Natural killer cell (primary cell): ENCODE measurements around the gene LETM1. TPM values are rescaled to one million over a fixed set of nuclear protein-coding genes. Genes with fewer than 3 reads are reported as not detected.
"Not testable (repeated sequence)": the region's sequence is repeated elsewhere in the genome, so short reads cannot be mapped to it uniquely, and the experiment has no call there.

Experiments used
- ATAC-seq, 3 donors: fragments of 150-1000 bp in 2 of 3; fragments of 200-7000 bp in 1 of 3; cut with Tn5 transposase; 1 replicate in 1 of 3; 2 replicates in 2 of 3; pipeline ENCODE4 v1.10.0; 2021; ENCODE audit warnings: mild to moderate bottlenecking in 2 of 3, moderate library complexity in 2 of 3
- DNase-seq, 2 donors: peaks; one replicate each; pipeline versions ENCODE4 v3.0.0 to v3.0.0-alpha.2; 2013 to 2021; ENCODE audit warnings: mixed read lengths in 1 of 2
- H3K27ac ChIP-seq: one replicate; pipeline ENCODE4 v1.5.1; 2013; ENCODE audit warnings: mild to moderate bottlenecking, low read length
- H3K27me3 ChIP-seq: one replicate; pipeline ENCODE4 v1.6.1; 2013; ENCODE audit warnings: low read length; ENCODE audit not compliant: control insufficient read depth, insufficient read depth
- H3K36me3 ChIP-seq: one replicate; pipeline ENCODE4 v1.6.1; 2013; ENCODE audit warnings: low read length; ENCODE audit not compliant: control insufficient read depth, insufficient read depth
- H3K4me1 ChIP-seq: one replicate; pipeline ENCODE4 v1.6.1; 2013; ENCODE audit warnings: low read length; ENCODE audit not compliant: control insufficient read depth, insufficient read depth
- H3K4me3 ChIP-seq: one replicate; pipeline ENCODE4 v1.5.1; 2013; ENCODE audit warnings: low read length
- H3K9me3 ChIP-seq: one replicate; pipeline ENCODE4 v1.6.1; 2013; ENCODE audit warnings: low read length; ENCODE audit not compliant: control insufficient read depth, insufficient read depth
- H3K27ac Mint-ChIP-seq, 2 donors: one replicate each; pipeline ENCODE4 v1.8.0; 2022; ENCODE audit warnings: mild to moderate bottlenecking in 2 of 2, mixed read lengths in 2 of 2, moderate library complexity in 1 of 2
- H3K27me3 Mint-ChIP-seq, 2 donors: one replicate each; pipeline ENCODE4 v1.8.0; 2022; ENCODE audit warnings: low read depth in 2 of 2, mixed read lengths in 2 of 2
- H3K36me3 Mint-ChIP-seq: one replicate; pipeline ENCODE4 v1.8.0; 2022; ENCODE audit warnings: mixed read lengths
- H3K4me1 Mint-ChIP-seq, 2 donors: one replicate each; pipeline ENCODE4 v1.8.0; 2022; ENCODE audit warnings: mixed read lengths in 2 of 2
- H3K4me3 Mint-ChIP-seq: one replicate; pipeline ENCODE4 v1.8.0; 2022; ENCODE audit warnings: mild to moderate bottlenecking, moderate library complexity, mixed read lengths
- H3K9me3 Mint-ChIP-seq, 2 donors: one replicate each; pipeline ENCODE4 v1.8.0; 2022; ENCODE audit warnings: mixed read lengths in 2 of 2
- WGBS: methylation state at CpG from one replicate; pipeline ENCODE4 v1.1.7; 2013; ENCODE audit warnings: missing lambda C conversion rate; ENCODE audit not compliant: insufficient coverage; 5-methylcytosine and 5-hydroxymethylcytosine counted together
- intact Hi-C: fragments of 100-400 bp; cut with micrococcal nuclease; formaldehyde crosslinking; loops from one replicate; pipeline ENCODE4 v1.14.2; 2022
- total RNA-seq, 4 donors: library from RNA; stranded (reverse); fragments of 120-200 nt in 1 of 4; gene quantifications; one replicate each; pipeline versions ENCODE4 v1.2.3 to v1.2.4, GENCODE V29; 2013 to 2022
- TF ChIP-seq, protein P1 (sequence below): fragments of 200-600 bp; IDR thresholded peaks from one replicate; pipeline ENCODE4 v1.8.0; 2022; ENCODE audit warnings: antibody characterized with exemption

LETM1 gene
- total RNA-seq, 3 donors from 2014 or later (not counting 1 experiment from before 2014, with no cell fraction given): 40.4 to 56.5 (median 55.7) TPM

DNA sequence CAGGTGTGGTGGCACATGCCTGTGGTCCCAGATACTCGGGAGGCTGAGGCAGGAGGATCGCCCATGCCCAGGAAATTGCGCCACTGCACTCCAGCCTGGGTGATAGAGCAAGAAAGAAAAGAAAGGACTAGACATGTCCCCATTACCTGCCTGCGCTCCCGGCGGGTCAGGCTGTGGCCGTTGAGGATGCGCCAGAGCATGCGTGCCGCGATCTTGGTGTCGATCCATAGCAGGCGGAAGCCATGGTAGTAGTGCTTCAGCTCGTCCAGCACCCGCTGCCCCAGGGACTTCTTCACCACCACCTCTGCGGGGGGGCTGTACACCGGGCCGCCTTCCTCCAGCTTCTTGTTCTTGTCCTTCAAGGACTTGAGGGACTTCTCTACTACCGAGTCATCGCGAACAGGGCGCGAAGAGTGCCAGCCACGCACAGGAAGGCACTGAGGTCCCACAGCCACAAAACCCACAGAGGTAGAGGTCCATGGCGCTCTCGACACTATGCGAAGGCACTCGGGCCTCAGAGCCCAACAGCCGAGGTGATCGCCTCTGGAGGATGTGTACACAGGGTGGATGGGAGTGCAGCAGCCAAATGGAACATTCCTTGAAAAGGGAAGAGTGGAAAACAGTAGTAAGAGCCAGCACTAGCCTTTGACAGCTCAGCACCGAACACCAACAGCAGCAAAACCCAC is 14.6 kb downstream of the LETM1 start:
- H3K4me1 ChIP-seq: peaks cover 6% of the 10 kb centered on the region
- H3K9me3 ChIP-seq: no peaks in the 10 kb centered on the region
- DNase-seq (no peak), ATAC-seq (no peak)
- H3K27ac ChIP-seq: no peak overlapping the region
- H3K27me3 Mint-ChIP-seq: no peaks in the 10 kb centered on the region
- H3K4me3 Mint-ChIP-seq: no peak overlapping the region
- H3K4me1 Mint-ChIP-seq: peaks cover 23 to 25% of the 10 kb centered on the region in 2 donors
- intact Hi-C loops: no loop called here
- 68% methylated on average over 31 of the region's 31 CpGs for WGBS
- H3K36me3 ChIP-seq: peaks cover 50% of the 10 kb centered on the region
- no peak overlapping the region for H3K4me3 ChIP-seq
- H3K27ac Mint-ChIP-seq: no peak overlapping the region
- peaks cover 7% of the 10 kb centered on the region for H3K36me3 Mint-ChIP-seq
- TF ChIP-seq, protein P1, sequence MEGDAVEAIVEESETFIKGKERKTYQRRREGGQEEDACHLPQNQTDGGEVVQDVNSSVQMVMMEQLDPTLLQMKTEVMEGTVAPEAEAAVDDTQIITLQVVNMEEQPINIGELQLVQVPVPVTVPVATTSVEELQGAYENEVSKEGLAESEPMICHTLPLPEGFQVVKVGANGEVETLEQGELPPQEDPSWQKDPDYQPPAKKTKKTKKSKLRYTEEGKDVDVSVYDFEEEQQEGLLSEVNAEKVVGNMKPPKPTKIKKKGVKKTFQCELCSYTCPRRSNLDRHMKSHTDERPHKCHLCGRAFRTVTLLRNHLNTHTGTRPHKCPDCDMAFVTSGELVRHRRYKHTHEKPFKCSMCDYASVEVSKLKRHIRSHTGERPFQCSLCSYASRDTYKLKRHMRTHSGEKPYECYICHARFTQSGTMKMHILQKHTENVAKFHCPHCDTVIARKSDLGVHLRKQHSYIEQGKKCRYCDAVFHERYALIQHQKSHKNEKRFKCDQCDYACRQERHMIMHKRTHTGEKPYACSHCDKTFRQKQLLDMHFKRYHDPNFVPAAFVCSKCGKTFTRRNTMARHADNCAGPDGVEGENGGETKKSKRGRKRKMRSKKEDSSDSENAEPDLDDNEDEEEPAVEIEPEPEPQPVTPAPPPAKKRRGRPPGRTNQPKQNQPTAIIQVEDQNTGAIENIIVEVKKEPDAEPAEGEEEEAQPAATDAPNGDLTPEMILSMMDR: no peak
- no peaks in the 10 kb centered on the region for H3K9me3 Mint-ChIP-seq
- no peaks in the 10 kb centered on the region for H3K27me3 ChIP-seq

DNA sequence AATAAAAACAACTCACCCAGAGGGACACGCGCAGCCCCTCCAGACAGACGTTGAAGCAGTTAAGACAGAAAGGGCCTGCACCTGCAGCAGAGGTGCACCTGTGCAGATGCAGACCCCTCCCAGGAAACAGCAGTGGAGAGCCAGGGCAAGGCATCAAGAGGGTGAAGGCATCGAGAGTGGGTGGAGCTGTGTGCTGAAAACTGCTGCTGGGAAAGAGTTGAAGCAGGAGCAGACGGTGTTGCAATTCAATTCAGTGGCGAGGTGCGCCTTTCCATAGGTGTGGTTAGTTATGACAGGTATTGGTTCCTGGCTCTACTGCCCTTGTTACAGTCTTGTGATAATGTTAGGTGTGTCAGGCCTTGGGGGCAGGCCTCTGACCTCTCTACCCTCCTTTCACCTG is 16.7 kb downstream of the LETM1 start:
- Histone ChIP-seq H3K4me1 (peaks cover 7% of the 10 kb centered on the region), H3K36me3 (peaks cover 56% of the 10 kb centered on the region), H3K4me3 (no peak overlapping the region), H3K27ac (no peak overlapping the region), H3K27me3 (no peaks in the 10 kb centered on the region), H3K9me3 (no peaks in the 10 kb centered on the region)
- 82% methylated on average over 7 of the region's 7 CpGs for WGBS
- ATAC-seq (no peak), DNase-seq (no peak)
- Mint-ChIP-seq H3K27ac (peak overlapping the region in 1 of 2 donors; percentile 30), H3K4me3 (no peak overlapping the region), H3K4me1 (peaks cover 25 to 27% of the 10 kb centered on the region in 2 donors), H3K36me3 (peaks cover 7% of the 10 kb centered on the region), H3K27me3 (no peaks in the 10 kb centered on the region), H3K9me3 (no peaks in the 10 kb centered on the region)
- intact Hi-C loops: no loop called here
- TF ChIP-seq, protein P1: no peak

DNA sequence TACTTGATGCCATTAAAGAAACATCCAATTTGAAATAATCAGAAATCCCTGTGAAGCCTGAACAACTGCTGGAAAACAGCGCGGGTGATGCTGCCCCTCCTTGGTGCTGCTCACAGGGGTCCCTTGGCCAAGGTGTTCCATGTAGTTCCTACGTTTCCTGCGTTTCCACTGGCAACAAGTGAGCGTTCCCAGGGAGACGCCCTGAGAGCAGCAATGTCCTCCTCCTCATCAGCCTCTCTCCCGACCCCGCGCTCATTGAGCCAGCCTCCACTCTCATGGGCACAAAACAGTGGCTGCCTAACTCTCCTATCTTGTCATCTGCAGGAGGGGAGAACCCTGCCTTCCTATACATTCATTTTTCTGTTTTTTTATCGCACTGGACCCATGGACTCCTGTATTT is 18.9 kb downstream of the LETM1 start:
- H3K4me3 Mint-ChIP-seq: no peak overlapping the region
- Histone ChIP-seq H3K9me3 (no peaks in the 10 kb centered on the region), H3K27me3 (no peaks in the 10 kb centered on the region), H3K4me3 (no peak overlapping the region), H3K4me1 (peaks cover 18% of the 10 kb centered on the region), H3K27ac (no peak overlapping the region), H3K36me3 (peaks cover 61% of the 10 kb centered on the region)
- intact Hi-C loops: no loop called here
- peaks cover 11 to 17% of the 10 kb centered on the region in 2 donors for H3K4me1 Mint-ChIP-seq
- ATAC-seq (no peak), DNase-seq (no peak)
- TF ChIP-seq, protein P1: no peak
- H3K27me3 Mint-ChIP-seq: no peaks in the 10 kb centered on the region
- H3K9me3 Mint-ChIP-seq: no peaks in the 10 kb centered on the region
- H3K36me3 Mint-ChIP-seq: peaks cover 7% of the 10 kb centered on the region
- H3K27ac Mint-ChIP-seq: no peak overlapping the region
- 98% methylated on average over 10 of the region's 10 CpGs for WGBS

DNA sequence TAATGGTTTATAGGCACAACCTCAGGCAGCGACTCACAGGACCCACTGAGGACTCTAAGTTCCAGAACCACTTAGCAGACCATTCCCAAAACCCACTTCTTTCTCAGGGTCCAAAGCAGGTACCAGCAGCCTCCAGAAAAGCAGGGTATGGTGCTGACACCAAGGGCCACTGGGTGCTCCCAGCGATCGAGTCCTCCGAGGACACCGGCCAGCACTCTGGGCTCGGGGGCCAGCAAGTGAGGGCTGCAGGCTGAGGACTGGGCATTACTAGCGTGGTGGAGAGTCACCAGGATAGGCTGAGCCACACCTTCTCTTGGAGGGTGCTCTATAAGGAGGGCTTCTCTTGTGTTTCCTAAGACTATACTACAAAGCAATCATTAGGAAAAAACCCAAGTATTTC is 19.3 kb downstream of the LETM1 start:
- no peak overlapping the region for H3K27ac Mint-ChIP-seq
- peaks cover 63% of the 10 kb centered on the region for H3K36me3 ChIP-seq
- H3K36me3 Mint-ChIP-seq: peaks cover 7% of the 10 kb centered on the region

DNA sequence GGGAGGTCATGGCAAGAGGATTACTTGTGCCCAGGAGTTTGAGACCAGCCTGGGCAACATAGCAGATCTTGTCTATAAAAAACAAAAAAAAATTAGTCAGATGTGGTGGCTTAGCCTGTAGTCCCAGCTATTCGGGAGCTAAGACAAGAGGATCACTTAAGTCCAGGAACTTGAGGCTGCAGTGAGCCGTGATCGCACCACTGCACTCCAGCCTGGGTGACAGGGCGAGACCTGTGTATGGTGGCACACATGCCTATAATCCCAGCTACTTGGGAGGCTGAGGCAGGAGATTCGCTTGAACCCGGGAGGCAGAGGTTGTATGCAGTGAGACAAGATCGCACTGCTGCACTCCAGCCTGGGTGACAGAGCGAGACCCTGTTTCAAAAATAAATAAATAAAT is 20.1 kb downstream of the LETM1 start:
- H3K9me3 ChIP-seq, H3K4me3 ChIP-seq, ATAC-seq, H3K27me3 Mint-ChIP-seq, DNase-seq, H3K36me3 Mint-ChIP-seq, H3K4me3 Mint-ChIP-seq, H3K4me1 Mint-ChIP-seq, intact Hi-C loops, H3K9me3 Mint-ChIP-seq, H3K27me3 ChIP-seq, H3K27ac Mint-ChIP-seq, H3K27ac ChIP-seq: not testable (repeated sequence)
- H3K4me1 ChIP-seq: peaks cover 12% of the 10 kb centered on the region
- 96% methylated on average over 8 of the region's 8 CpGs for WGBS
- H3K36me3 ChIP-seq: peaks cover 67% of the 10 kb centered on the region

More for the DNA sequence above, 19.3 kb downstream of the LETM1 start:
- peaks cover 7 to 12% of the 10 kb centered on the region in 2 donors for H3K4me1 Mint-ChIP-seq
- ATAC-seq (no peak), DNase-seq (no peak)
- no peaks in the 10 kb centered on the region for H3K9me3 ChIP-seq
- WGBS: 96% methylated on average over 7 of the region's 7 CpGs
- H3K27me3 ChIP-seq: no peaks in the 10 kb centered on the region
- H3K4me3 ChIP-seq: no peak overlapping the region
- H3K27ac ChIP-seq: no peak overlapping the region
- H3K4me3 Mint-ChIP-seq: no peak overlapping the region
- no peaks in the 10 kb centered on the region for H3K27me3 Mint-ChIP-seq
- H3K4me1 ChIP-seq: peaks cover 17% of the 10 kb centered on the region
- intact Hi-C loops: no loop called here
- no peaks in the 10 kb centered on the region for H3K9me3 Mint-ChIP-seq
- TF ChIP-seq, protein P1: no peak
